RWPE2 (cell line): ENCODE measurements around the gene IQGAP2.

ENCODE experiments used
- ATAC-seq: fragments of 200-7000 bp; cut with Tn5 transposase; 3 replicates; pipeline ENCODE4 v1.9.1; 2021; ENCODE audit warnings: low read depth
- DNase-seq: peaks from one replicate; pipeline ENCODE4 v3.0.0-alpha.2; 2020; ENCODE audit warnings: low spot score
- H3K27ac ChIP-seq: fragments of 450-650 bp; 2 replicates; pipeline ENCODE4 v1.5.1; 2017; ENCODE audit warnings: mild to moderate bottlenecking; ENCODE audit not compliant: poor library complexity, severe bottlenecking
- H3K27me3 ChIP-seq: fragments of 250-450 bp; sonication (Bioruptor Pico); 2 replicates; pipeline ENCODE4 v1.5.1; 2021; ENCODE audit warnings: mild to moderate bottlenecking, moderate library complexity; ENCODE audit not compliant: insufficient read depth, poor library complexity, severe bottlenecking
- H3K36me3 ChIP-seq: fragments of 250-450 bp; sonication (Bioruptor Pico); 2 replicates; pipeline ENCODE4 v1.5.1; 2020; ENCODE audit warnings: low read depth, mild to moderate bottlenecking, moderate library complexity
- H3K4me1 ChIP-seq: fragments of 250-450 bp; sonication (Bioruptor Pico); 2 replicates; pipeline ENCODE4 v1.5.1; 2021; ENCODE audit warnings: mild to moderate bottlenecking, moderate library complexity; ENCODE audit not compliant: insufficient read depth, poor library complexity, severe bottlenecking
- H3K4me3 ChIP-seq: fragments of 250-450 bp; sonication (Bioruptor Pico); 2 replicates; pipeline ENCODE4 v1.5.1; 2021; ENCODE audit warnings: mild to moderate bottlenecking, moderate library complexity; ENCODE audit not compliant: severe bottlenecking
- H3K9me3 ChIP-seq: fragments of 250-450 bp; sonication (Bioruptor Pico); 2 replicates; pipeline ENCODE4 v1.5.1; 2021; ENCODE audit warnings: mild to moderate bottlenecking, moderate library complexity; ENCODE audit not compliant: severe bottlenecking
- CTCF ChIP-seq: fragments of 450-650 bp; IDR thresholded peaks from one replicate; pipeline ENCODE4 v1.5.1; 2017; ENCODE audit warnings: mild to moderate bottlenecking, moderate library complexity; ENCODE audit not compliant: poor library complexity, severe bottlenecking

IQGAP2 gene

GRCh38 chr5:76634661-76635060 is 231.6 kb downstream of the IQGAP2 start:
- H3K27ac ChIP-seq = no peak overlapping the region
- peak; percentile 9 for TF ChIP-seq CTCF
- no peaks in the 10 kb centered on the region for H3K9me3 ChIP-seq
- DNase-seq (no peak), ATAC-seq (no peak)
- H3K27me3 ChIP-seq = no peaks in the 10 kb centered on the region
- no peaks in the 10 kb centered on the region for H3K36me3 ChIP-seq
- no peaks in the 10 kb centered on the region for H3K4me1 ChIP-seq
- no peak overlapping the region for H3K4me3 ChIP-seq

- Histone ChIP-seq H3K27me3 (no peaks in the 10 kb centered on the region), H3K36me3 (no peaks in the 10 kb centered on the region), H3K4me1 (no peaks in the 10 kb centered on the region), H3K4me3 (no peak overlapping the region), H3K9me3 (no peaks in the 10 kb centered on the region), H3K27ac (no peak overlapping the region)
- DNase-seq (no peak), ATAC-seq (no peak)
- TF ChIP-seq CTCF = no peak
Measured at GRCh38 chr5:76637490-76637889, 234.4 kb downstream of the IQGAP2 start.

GRCh38 chr5:76638479-76638878 is 235.4 kb downstream of the IQGAP2 start:
- no peak overlapping the region for H3K4me3 ChIP-seq
- ATAC-seq (no peak), DNase-seq (no peak)
- TF ChIP-seq CTCF = no peak
- H3K27me3 ChIP-seq = no peaks in the 10 kb centered on the region
- no peaks in the 10 kb centered on the region for H3K9me3 ChIP-seq
- H3K27ac ChIP-seq = no peak overlapping the region
- H3K4me1 ChIP-seq = no peaks in the 10 kb centered on the region
- H3K36me3 ChIP-seq = no peaks in the 10 kb centered on the region

GRCh38 chr5:76641514-76642120 is 238.5 kb downstream of the IQGAP2 start:
- no peak overlapping the region for H3K4me3 ChIP-seq
- no peaks in the 10 kb centered on the region for H3K4me1 ChIP-seq
- ATAC-seq = no peak
- H3K9me3 ChIP-seq = no peaks in the 10 kb centered on the region
- no peaks in the 10 kb centered on the region for H3K27me3 ChIP-seq
- peak; percentile 80 for TF ChIP-seq CTCF
- no peaks in the 10 kb centered on the region for H3K36me3 ChIP-seq
- no peak overlapping the region for H3K27ac ChIP-seq
- DNase-seq = no peak

GRCh38 chr5:76642390-76643040 is 239.4 kb downstream of the IQGAP2 start:
- H3K4me3 ChIP-seq = no peak overlapping the region
- no peaks in the 10 kb centered on the region for H3K27me3 ChIP-seq
- no peaks in the 10 kb centered on the region for H3K9me3 ChIP-seq
- no peaks in the 10 kb centered on the region for H3K36me3 ChIP-seq
- TF ChIP-seq CTCF = no peak
- no peak for DNase-seq
- H3K27ac ChIP-seq = no peak overlapping the region
- H3K4me1 ChIP-seq = no peaks in the 10 kb centered on the region
- no peak for ATAC-seq
